CD4-positive, alpha-beta T cell treated with Interleukin-12 subunit alpha and Interleukin-12 subunit beta, for 1 hour (primary cell): ENCODE data around the gene CFAP74.

Experiments
- DNase-seq: peaks from one replicate; pipeline ENCODE4 v3.0.0-alpha.2; 2020

The CFAP74 gene

GRCh38 chr1:1914101-1914970 is 89.2 kb downstream of the CFAP74 start:
- DNase-seq: no peak

- DNase-seq: no peak
These were observed 92.1 kb downstream of the CFAP74 start for GRCh38 chr1:1911350-1912041.

DNA sequence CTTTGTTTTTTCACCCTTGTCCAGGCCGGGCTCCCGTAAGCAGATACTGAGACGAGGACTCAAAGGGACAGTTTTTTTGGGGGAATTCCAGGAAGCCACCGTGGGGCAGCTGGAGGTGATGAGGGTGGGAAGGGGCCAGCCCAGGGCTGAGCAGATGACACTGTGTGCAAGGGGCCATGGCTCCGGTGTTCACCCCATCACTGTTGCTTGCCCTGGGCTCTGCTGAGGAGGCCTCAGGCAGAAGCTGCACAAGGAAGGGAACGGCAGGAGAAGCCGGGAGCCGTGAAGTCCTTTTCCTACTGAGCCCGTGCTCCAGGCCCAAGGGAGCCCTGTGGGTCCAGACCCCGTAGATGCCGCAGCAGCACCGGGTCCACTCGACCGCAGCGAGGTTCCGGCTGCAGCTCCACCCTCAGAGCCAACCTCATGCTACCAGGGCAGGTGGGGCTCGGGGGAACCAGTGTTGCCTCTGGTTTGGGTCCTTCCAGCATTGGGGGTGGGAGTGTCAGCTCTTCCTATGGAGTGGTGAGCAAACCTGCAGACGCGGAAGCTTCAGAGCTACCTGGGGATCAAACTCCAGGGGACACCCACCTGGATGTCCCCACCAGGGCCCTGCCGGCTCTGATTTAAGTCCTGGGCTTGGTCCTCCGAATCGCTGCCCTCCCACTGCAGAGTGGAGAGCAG is 92.8 kb downstream of the CFAP74 start:
- no peak for DNase-seq

- no peak for DNase-seq
These were observed 93.5 kb downstream of the CFAP74 start for GRCh38 chr1:1910033-1910465.

DNA sequence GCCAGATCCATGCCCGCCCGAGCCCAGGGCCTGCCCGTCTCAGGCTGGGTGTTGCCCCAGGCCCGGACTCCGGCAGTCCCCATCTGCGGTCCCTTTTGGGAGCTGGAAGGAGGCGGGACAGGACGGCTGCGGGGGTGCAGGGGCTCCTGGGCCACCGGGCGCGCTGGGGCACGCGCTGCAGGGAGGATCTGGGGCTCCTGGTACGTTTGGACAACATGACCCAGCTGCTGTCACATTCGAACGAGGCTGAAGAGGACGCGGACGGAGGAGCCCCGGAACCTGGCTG is 95.1 kb downstream of the CFAP74 start:
- DNase-seq: no peak

GRCh38 chr1:1907098-1907736 is 96.4 kb downstream of the CFAP74 start:
- DNase-seq: no peak

- DNase-seq: peak; percentile 73
These were observed 97.1 kb downstream of the CFAP74 start for GRCh38 chr1:1906185-1907097.

DNA sequence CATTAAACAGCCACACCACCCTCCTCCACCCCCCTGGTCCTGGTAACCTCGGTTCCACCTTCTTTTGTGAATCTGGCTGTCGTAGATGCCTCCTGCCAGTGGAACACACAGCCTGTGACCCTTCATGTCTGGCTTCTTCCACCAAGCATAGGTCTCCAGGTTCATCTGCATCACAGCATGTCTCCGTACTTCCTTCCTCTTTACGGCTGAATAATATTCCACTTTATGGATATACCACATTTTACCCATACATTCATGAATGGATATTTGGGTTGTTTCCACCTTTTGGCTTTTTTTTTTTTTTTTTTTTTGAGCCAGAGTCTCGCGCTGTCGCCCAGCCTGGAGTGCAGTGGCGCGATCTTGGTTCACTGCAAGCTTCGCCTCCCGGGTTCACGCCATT is 100.4 kb downstream of the CFAP74 start:
- DNase-seq: no peak

GRCh38 chr1:1901641-1902294 is 101.8 kb downstream of the CFAP74 start:
- no peak for DNase-seq

GRCh38 chr1:1900883-1901640 is 102.5 kb downstream of the CFAP74 start:
- no peak for DNase-seq

- no peak for DNase-seq
These were observed 103.6 kb downstream of the CFAP74 start for GRCh38 chr1:1899967-1900327.

DNA sequence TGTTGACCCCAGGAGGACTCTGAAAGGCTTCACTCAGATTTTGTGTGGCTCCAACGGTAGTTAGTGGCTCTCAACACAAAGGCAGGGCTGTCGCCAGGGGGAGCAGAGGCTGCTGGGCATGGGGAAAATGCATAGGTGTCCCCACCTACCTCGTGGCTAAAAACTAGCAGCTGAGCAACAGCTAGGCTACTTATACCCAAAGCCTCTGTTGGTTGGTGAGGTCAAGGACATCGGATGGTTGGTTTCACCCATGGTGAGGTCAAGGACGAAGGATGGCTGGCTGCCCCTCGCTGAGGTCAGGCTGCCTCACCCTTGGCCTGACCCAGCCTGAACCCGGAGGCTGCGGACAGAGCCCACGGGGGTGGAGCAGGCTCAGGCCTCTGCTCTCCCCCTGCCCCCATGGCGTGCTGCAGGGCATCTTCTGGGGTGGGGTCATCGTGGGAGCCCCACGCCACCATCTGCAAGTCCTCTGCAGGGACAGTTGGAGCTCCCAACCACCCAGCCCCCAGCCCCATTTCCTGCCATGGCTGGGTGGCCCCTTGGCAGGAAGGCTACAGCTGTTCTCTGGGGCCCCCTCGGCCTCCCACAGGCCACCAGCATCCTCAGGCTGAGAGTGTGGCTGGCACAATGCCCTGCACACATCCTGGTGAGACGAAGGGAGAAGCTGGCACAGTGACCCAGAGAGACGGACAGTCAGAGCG is 104.2 kb downstream of the CFAP74 start:
- no peak for DNase-seq

DNA sequence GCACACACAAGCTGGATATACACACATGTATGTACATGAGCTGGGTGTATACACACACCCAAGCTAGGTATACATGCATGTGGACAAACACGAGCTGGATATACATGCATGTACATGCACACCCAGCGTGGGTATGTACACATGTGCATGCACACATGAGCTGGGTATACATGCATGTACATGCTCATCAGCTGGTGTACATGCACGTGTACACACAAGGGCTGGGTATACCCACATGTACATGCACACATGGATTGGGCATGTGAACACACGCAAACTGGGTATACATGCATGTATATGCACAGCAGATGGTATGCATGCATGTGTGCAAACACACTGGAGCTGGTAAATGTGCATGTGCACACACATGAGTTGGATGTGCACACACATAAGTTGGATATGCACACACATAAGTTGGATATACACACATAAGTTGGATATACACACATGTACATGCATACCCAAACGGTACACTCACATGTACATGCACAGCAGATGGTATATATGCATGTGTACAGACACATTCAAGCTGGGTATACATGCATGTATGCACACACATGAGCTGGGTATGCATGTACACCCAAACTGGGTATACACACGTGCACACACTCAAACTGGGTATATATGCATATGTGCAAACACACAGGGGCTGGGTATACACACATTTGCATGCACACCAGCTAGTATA is 105.2 kb downstream of the CFAP74 start:
- no peak for DNase-seq

DNA sequence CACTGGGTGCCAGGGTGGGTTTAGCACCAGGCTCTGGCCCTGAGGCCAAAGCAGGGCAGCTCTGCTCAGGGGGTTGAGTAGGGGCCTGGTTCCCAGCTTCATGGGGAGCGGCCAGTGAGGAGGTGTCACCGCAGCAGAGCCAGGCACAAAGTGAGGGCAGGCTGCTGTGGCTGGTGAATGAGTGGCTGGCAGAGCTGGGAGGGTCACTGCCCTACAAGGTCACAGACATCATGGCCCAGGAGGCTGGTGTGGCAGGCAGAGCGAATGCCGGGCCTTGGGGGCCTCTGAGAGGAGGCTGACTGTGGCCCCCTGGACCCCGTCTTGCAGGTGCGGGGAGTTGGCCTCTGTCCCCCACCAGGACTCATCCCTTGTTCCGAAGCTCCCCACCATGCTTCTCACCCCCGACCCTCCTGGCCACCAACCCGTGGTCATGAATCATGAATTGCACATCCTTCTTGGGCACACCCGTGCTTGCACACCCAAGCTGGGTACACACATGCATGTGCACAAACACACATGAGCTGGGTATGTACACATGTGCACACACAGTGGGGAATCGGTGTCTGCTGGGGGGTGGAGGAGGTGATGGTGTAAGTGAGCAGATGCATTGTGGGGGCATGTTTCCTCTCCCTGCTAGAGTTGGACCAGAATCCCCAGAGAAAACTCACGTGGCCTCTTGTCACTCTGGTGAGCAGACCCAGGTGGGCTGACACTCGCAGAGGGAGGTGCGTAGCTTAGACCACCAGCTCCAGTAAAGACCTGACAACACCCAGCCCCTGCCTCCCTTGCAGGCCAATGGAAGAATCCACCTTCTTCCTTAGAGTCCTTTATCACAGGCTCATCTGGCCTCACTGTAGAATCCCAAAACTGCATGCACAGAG is 107.9 kb downstream of the CFAP74 start:
- DNase-seq: no peak

DNA sequence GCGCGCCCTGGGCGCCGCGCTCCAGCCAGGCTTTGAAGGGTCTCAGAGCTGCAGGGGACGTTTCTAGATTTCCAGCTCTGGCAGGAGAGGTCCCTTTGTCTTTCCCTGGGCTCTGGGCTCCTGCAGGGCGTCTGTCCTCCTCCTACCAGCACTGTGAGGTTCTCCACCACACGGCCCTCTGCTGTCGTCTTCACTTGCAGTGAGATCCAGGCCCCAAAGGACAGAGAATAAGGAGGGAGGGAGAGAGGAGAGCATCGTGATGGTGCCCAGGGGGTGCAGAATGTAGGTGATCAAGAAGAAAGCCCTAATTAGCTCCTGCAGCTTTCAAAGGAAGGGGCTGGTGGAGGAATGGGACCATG is 108.5 kb downstream of the CFAP74 start:
- DNase-seq: no peak

GRCh38 chr1:1894354-1895059 is 109.1 kb downstream of the CFAP74 start:
- no peak for DNase-seq

DNA sequence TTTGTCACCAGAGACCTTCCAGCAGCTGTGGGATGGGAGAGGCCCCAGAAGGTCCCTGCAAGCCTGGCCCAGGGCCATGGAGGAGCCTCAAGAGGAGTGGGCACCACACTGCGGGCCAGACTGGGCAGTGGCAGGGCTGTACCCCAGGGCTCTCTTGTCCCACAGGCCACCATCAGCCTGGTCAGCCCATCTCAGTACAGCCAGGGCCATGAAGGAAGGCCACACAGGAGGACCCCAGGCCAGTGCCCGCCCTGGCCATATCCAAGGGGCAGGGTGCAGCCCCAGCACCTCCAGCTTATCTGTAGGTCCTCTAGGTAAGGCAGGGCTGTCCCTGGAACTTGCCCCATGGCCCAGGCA is 109.6 kb downstream of the CFAP74 start:
- no peak for DNase-seq

- no peak for DNase-seq
These were observed 110.1 kb downstream of the CFAP74 start for GRCh38 chr1:1893291-1893985.
